ENCODE data around the gene ENDOD1. TPM values are rescaled to one million over a fixed set of nuclear protein-coding genes. Genes with fewer than 3 reads are reported as not detected.

The ENDOD1 gene
- total RNA-seq, 3 donors from 2014 or later (not counting 1 experiment from before 2014, with no cell fraction given) = 10.1 to 15.5 (median 14.0) TPM

- Histone ChIP-seq H3K27ac (ENCODE audit: low read length) (no peak overlapping the region), H3K4me1 (ENCODE audit: control insufficient read depth, insufficient read depth, low read length) (no peaks in the 10 kb centered on the region), H3K9me3 (ENCODE audit: control insufficient read depth, insufficient read depth, low read length) (no peaks in the 10 kb centered on the region), H3K36me3 (ENCODE audit: control insufficient read depth, insufficient read depth, low read length) (no peaks in the 10 kb centered on the region), H3K27me3 (ENCODE audit: control insufficient read depth, insufficient read depth, low read length) (no peaks in the 10 kb centered on the region), H3K4me3 (ENCODE audit: low read length) (no peak overlapping the region)
- Mint-ChIP-seq H3K36me3 (no peaks in the 10 kb centered on the region), H3K27me3 (ENCODE audit: low read depth in 2 of 2) (peaks cover 7 to 14% of the 10 kb centered on the region in 2 donors), H3K4me1 (no peaks in the 10 kb centered on the region), H3K9me3 (no peaks in the 10 kb centered on the region), H3K4me3 (no peak overlapping the region), H3K27ac (no peak overlapping the region)
- WGBS (ENCODE audit: insufficient coverage) = 69% methylated on average over 4 of the region's 4 CpGs
- intact Hi-C loops (cut with micrococcal nuclease) = loop anchor here (5.0 kb wide), 1 partner anchor 711 kb away; the partner anchor contains the start of gene CEP57
- DNase-seq = no peak
- no peak for ATAC-seq
- TF ChIP-seq CTCF (IDR thresholded peaks at IDR 0.05) = no peak
Observed at GRCh38 chr11:95081412-95081811, 8.2 kb upstream of the ENDOD1 start.

- DNase-seq (no peak), ATAC-seq (no peak)
- no peaks in the 10 kb centered on the region for H3K4me1 ChIP-seq (ENCODE audit: control insufficient read depth, insufficient read depth, low read length)
- no peak overlapping the region for H3K4me3 ChIP-seq (ENCODE audit: low read length)
- Mint-ChIP-seq H3K27me3 (ENCODE audit: low read depth in 2 of 2) (peaks cover 7 to 11% of the 10 kb centered on the region in 2 donors), H3K9me3 (no peaks in the 10 kb centered on the region), H3K27ac (no peak overlapping the region), H3K36me3 (no peaks in the 10 kb centered on the region), H3K4me3 (no peak overlapping the region), H3K4me1 (no peaks in the 10 kb centered on the region)
- no peak for TF ChIP-seq CTCF (IDR thresholded peaks at IDR 0.05)
- no peak overlapping the region for H3K27ac ChIP-seq (ENCODE audit: low read length)
- no peaks in the 10 kb centered on the region for H3K27me3 ChIP-seq (ENCODE audit: control insufficient read depth, insufficient read depth, low read length)
- H3K9me3 ChIP-seq (ENCODE audit: control insufficient read depth, insufficient read depth, low read length) = no peaks in the 10 kb centered on the region
- WGBS (ENCODE audit: insufficient coverage) = 92% methylated on average over 2 of the region's 2 CpGs
- intact Hi-C loops (cut with micrococcal nuclease) = loop anchor here (5.0 kb wide), 1 partner anchor 710 kb away; the partner anchor contains the start of gene CEP57
- no peaks in the 10 kb centered on the region for H3K36me3 ChIP-seq (ENCODE audit: control insufficient read depth, insufficient read depth, low read length)
Observed at GRCh38 chr11:95082576-95083001, 7.1 kb upstream of the ENDOD1 start.

GRCh38 chr11:95084509-95084908 is 5.1 kb upstream of the ENDOD1 start:
- intact Hi-C loops (cut with micrococcal nuclease) = loop anchor here (5.0 kb wide), 1 partner anchor 708 kb away; the partner anchor contains the start of gene CEP57
- no peaks in the 10 kb centered on the region for H3K36me3 Mint-ChIP-seq
- Histone ChIP-seq H3K36me3 (ENCODE audit: control insufficient read depth, insufficient read depth, low read length) (no peaks in the 10 kb centered on the region), H3K9me3 (ENCODE audit: control insufficient read depth, insufficient read depth, low read length) (no peaks in the 10 kb centered on the region), H3K4me1 (ENCODE audit: control insufficient read depth, insufficient read depth, low read length) (peaks cover 12% of the 10 kb centered on the region), H3K4me3 (ENCODE audit: low read length) (no peak overlapping the region), H3K27me3 (ENCODE audit: control insufficient read depth, insufficient read depth, low read length) (no peaks in the 10 kb centered on the region), H3K27ac (ENCODE audit: low read length) (no peak overlapping the region)
- DNase-seq (no peak), ATAC-seq (no peak)
- peaks cover 11 to 12% of the 10 kb centered on the region in 2 donors for H3K4me1 Mint-ChIP-seq
- no peak overlapping the region for H3K27ac Mint-ChIP-seq
- H3K4me3 Mint-ChIP-seq = no peak overlapping the region
- H3K9me3 Mint-ChIP-seq = no peaks in the 10 kb centered on the region
- peaks cover 2 to 7% of the 10 kb centered on the region in 2 donors for H3K27me3 Mint-ChIP-seq (ENCODE audit: low read depth in 2 of 2)
- no peak for TF ChIP-seq CTCF (IDR thresholded peaks at IDR 0.05)
